HEK293T (cell line): ENCODE results near the gene KRTAP4-8.

Experiments
- ELF4 ChIP-seq: fragments of 450-650 bp; IDR thresholded peaks from 2 replicates; pipeline ENCODE4 v1.6.1; 2017; ENCODE audit warnings: antibody characterized with exemption
- L3MBTL2 ChIP-seq: fragments of 450-650 bp; conservative IDR thresholded peaks from 2 replicates; pipeline ENCODE4 v1.6.1; 2016; ENCODE audit warnings: mild to moderate bottlenecking
- LEF1 ChIP-seq: fragments of 450-650 bp; IDR thresholded peaks from 2 replicates; pipeline ENCODE4 v1.6.1; 2017; ENCODE audit warnings: mild to moderate bottlenecking, borderline replicate concordance

DNA sequence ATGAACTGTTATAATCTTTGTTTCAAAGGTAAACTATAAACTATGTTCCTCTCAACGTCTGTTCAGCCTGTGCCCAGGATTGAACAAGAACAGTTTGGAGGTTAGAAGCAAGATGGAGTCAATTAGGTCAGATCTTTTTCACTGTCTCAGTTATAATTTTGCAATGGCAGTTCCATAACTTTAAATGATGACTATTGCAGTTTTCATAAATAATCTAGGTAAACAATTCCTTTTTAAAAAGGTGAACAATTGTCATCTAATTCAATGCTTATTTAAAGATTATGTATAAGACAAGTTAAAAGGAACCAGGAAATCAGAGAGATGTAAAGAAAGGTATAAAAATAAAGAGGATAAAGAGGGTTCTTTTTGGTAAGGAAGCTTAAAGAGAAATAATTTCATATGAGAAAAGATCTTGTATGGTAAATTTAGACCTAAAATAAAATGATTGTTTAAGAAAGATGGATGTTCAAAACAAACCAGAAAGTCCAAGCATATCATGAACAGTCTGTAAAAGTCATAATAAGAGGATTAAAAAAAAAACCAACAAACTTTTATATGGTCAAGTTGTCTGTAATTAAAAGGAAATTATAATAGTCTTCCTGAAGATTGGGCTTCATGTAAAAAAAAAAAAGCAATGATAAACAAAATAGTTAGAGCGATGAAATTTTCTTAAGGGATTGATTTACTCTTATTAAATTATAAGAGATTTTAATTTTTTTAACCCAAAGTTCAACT, 13.4 kb upstream of the KRTAP4-8 start:
- TF ChIP-seq L3MBTL2 (no peak), LEF1 (no peak), ELF4 (no peak)
